SK-N-MC (cell line): ENCODE measurements around the gene PGBD1.
A peak's percentile ranks its signal among the peaks of the same experiment; 100 is the strongest.

ENCODE experiments used
- DNase-seq: peaks from one replicate; pipeline ENCODE4 v3.0.0-alpha.2; 2011; ENCODE audit warnings: low read depth, low spot score
- H3K27ac ChIP-seq: fragments of 200-600 bp; sonication (generic); 2 replicates; pipeline ENCODE4 v1.5.1; 2016; ENCODE audit warnings: mixed run types
- H3K36me3 ChIP-seq: fragments of 200-600 bp; sonication (generic); 2 replicates; pipeline ENCODE4 v1.6.1; 2017; ENCODE audit warnings: antibody characterized with exemption, low read length, mixed read lengths; ENCODE audit not compliant: insufficient read depth
- H3K4me3 ChIP-seq: fragments of 200-600 bp; sonication (generic); 2 replicates; pipeline ENCODE4 v1.5.1; 2016
- H3K9ac ChIP-seq: fragments of 200-600 bp; sonication (generic); 2 replicates; pipeline ENCODE4 v1.8.0; 2017; ENCODE audit warnings: mixed run types, mixed read lengths; ENCODE audit not compliant: insufficient read length
- H3K9me3 ChIP-seq: fragments of 200-600 bp; sonication (generic); 2 replicates; pipeline ENCODE4 v1.6.1; 2017; ENCODE audit warnings: low read depth, mild to moderate bottlenecking, antibody characterized with exemption, low read length, moderate library complexity, mixed read lengths
- EZH2 ChIP-seq: fragments of 200-600 bp; sonication (generic); IDR thresholded peaks from one replicate; pipeline ENCODE4 v1.6.1; 2017; ENCODE audit warnings: antibody characterized with exemption
- FOXP2 ChIP-seq: optimal IDR thresholded peaks from 2 replicates; pipeline ENCODE3; 2011; ENCODE audit warnings: mild to moderate bottlenecking, moderate library complexity; ENCODE audit not compliant: insufficient read depth; ENCODE audit errors: extremely low read length, control extremely low read depth
- POLR2AphosphoS5 ChIP-seq: IDR thresholded peaks from 2 replicates; pipeline ENCODE4 v1.6.1; 2012; ENCODE audit warnings: mild to moderate bottlenecking, low read depth, low read length, borderline replicate concordance

Gene PGBD1

GRCh38 chr6:28349344-28349891 lies 68.0 kb downstream of the PGBD1 start:
- H3K9me3 ChIP-seq = no peaks in the 10 kb centered on the region
- peak overlapping the region; percentile 88 for H3K9ac ChIP-seq
- H3K36me3 ChIP-seq = no peaks in the 10 kb centered on the region
- no peak for TF ChIP-seq FOXP2
- no peak for TF ChIP-seq POLR2AphosphoS5
- no peak for TF ChIP-seq EZH2
- DNase-seq = no peak
- peak overlapping the region; percentile 90 for H3K4me3 ChIP-seq
- H3K27ac ChIP-seq = no peak overlapping the region; the same call in 1 of the 2 replicates

GRCh38 chr6:28349892-28350737 lies 68.7 kb downstream of the PGBD1 start, which contains the start of gene ZKSCAN3:
Gene ZKSCAN3, plus strand, starts transcription at chr6:28349947. Its CDS starts 9,640 bp downstream, at chr6:28359587.
- DNase-seq = peak; percentile 24
- no peaks in the 10 kb centered on the region for H3K36me3 ChIP-seq
- peak within 1 kb of the TSS; percentile 90 for H3K4me3 ChIP-seq
- H3K9ac ChIP-seq = peak within 1 kb of the TSS; percentile 88
- no peak within 1 kb of the TSS; the same call in 1 of the 2 replicates for H3K27ac ChIP-seq
- H3K9me3 ChIP-seq = no peaks in the 10 kb centered on the region
- TF ChIP-seq EZH2 (no peak), POLR2AphosphoS5 (peak; percentile 95), FOXP2 (no peak)

GRCh38 chr6:28351087-28351486 lies 69.7 kb downstream of the PGBD1 start:
- H3K36me3 ChIP-seq = no peaks in the 10 kb centered on the region
- no peak for DNase-seq
- no peaks in the 10 kb centered on the region for H3K9me3 ChIP-seq
- H3K27ac ChIP-seq = no peak overlapping the region; the same call in 1 of the 2 replicates
- no peak for TF ChIP-seq EZH2
- TF ChIP-seq POLR2AphosphoS5 = no peak
- no peak for TF ChIP-seq FOXP2
- H3K9ac ChIP-seq = peak overlapping the region; percentile 88
- peak overlapping the region; percentile 90 for H3K4me3 ChIP-seq

- TF ChIP-seq FOXP2 (no peak), POLR2AphosphoS5 (no peak), EZH2 (no peak)
- Histone ChIP-seq H3K9ac (no peak overlapping the region), H3K9me3 (no peaks in the 10 kb centered on the region), H3K36me3 (no peaks in the 10 kb centered on the region), H3K27ac (no peak overlapping the region; the same call in 1 of the 2 replicates), H3K4me3 (peak overlapping the region; percentile 90)
- DNase-seq = no peak
Measured at GRCh38 chr6:28351493-28351925, 70.1 kb downstream of the PGBD1 start.
